SK-N-SH (cell line): ENCODE measurements around the gene MAP3K12. TPM values are rescaled to one million over a fixed set of nuclear protein-coding genes. Genes with fewer than 3 reads are reported as not detected.

ENCODE experiments used
- CTCF ChIA-PET: fragments of 300-600, 350-600 bp; formaldehyde crosslinking; extraction: SDS; loops from one replicate; lab custom pipeline; 2021; lab: Yijun Ruan, JAX
- POLR2A ChIA-PET: fragments of 350-600 bp; sonication (Branson Sonifier 250); formaldehyde crosslinking; extraction: SDS; loops from one replicate; lab custom pipeline; 2020; ENCODE audit warnings: antibody characterized with exemption, inconsistent platforms; lab: Yijun Ruan, JAX
- DNase-seq: peaks from one replicate; pipeline ENCODE4 v3.0.0; 2012
- H2AFZ ChIP-seq: fragments of 200-600 bp; sonication (generic); 2 replicates; pipeline ENCODE4 v1.8.1; 2016; ENCODE audit warnings: antibody characterized with exemption, mild to moderate bottlenecking, low read depth
- H3F3A ChIP-seq: fragments of 200-600 bp; sonication (generic); replicated peaks from 2 replicates; pipeline ENCODE3; 2016; ENCODE audit warnings: antibody characterized with exemption, mild to moderate bottlenecking; ENCODE audit not compliant: insufficient read depth
- H3K27ac ChIP-seq, 2 experiments: fragments of 200-500 bp in 1 of 2; fragments of 200-600 bp in 1 of 2; sonication (Bioruptor generic) in 1 of 2; sonication (generic), shearing (Covaris generic) in 1 of 2; 2 replicates each; pipeline versions ENCODE4 v1.5.1 to v1.6.1; 2014 to 2016; ENCODE audit warnings: low read depth in 2 of 2, inconsistent platforms in 1 of 2, low read length in 1 of 2, mild to moderate bottlenecking in 1 of 2, mixed read lengths in 1 of 2
- H3K27me3 ChIP-seq: fragments of 200-600 bp; sonication (generic), shearing (Covaris generic); 2 replicates; pipeline ENCODE4 v1.6.1; 2016; ENCODE audit warnings: mixed run types; ENCODE audit not compliant: insufficient read depth
- H3K36me3 ChIP-seq, 2 experiments: fragments of 200-500 bp in 1 of 2; fragments of 200-600 bp in 1 of 2; sonication (Bioruptor generic) in 1 of 2; sonication (generic) in 1 of 2; replicated peaks in 1 of 2; 2 replicates each; pipeline versions ENCODE3 to v1.5.1; 2014 to 2016; ENCODE audit warnings: low read length in 1 of 2, mild to moderate bottlenecking in 1 of 2; ENCODE audit not compliant: insufficient read depth in 2 of 2, control insufficient read depth in 1 of 2
- H3K4me1 ChIP-seq, 2 experiments: fragments of 200-500 bp in 1 of 2; fragments of 200-600 bp in 1 of 2; sonication (Bioruptor generic) in 1 of 2; sonication (generic), shearing (Covaris generic) in 1 of 2; 2 replicates each; pipeline versions ENCODE4 v1.5.1 to v1.6.1; 2014 to 2016; ENCODE audit warnings: low read depth in 1 of 2, low read length in 1 of 2, mixed run types in 1 of 2; ENCODE audit not compliant: insufficient read depth in 2 of 2, control insufficient read depth in 1 of 2
- H3K4me2 ChIP-seq: fragments of 200-600 bp; sonication (generic), shearing (Covaris generic); 2 replicates; pipeline ENCODE4 v1.6.1; 2017; ENCODE audit warnings: mixed run types
- H3K4me3 ChIP-seq, 2 experiments: fragments of 200-500 bp in 1 of 2; fragments of 200-600 bp in 1 of 2; sonication (Bioruptor generic) in 1 of 2; sonication (generic), shearing (Covaris generic) in 1 of 2; 2 replicates each; pipeline versions ENCODE4 v1.5.1 to v1.8.1; 2014 to 2016; ENCODE audit warnings: low read depth in 2 of 2, inconsistent platforms in 1 of 2, low read length in 1 of 2, mild to moderate bottlenecking in 1 of 2, mixed read lengths in 1 of 2, moderate library complexity in 1 of 2
- H3K79me2 ChIP-seq: fragments of 200-600 bp; sonication (generic); 2 replicates; pipeline ENCODE4 v1.8.1; 2017; ENCODE audit warnings: mild to moderate bottlenecking; ENCODE audit not compliant: insufficient read depth
- H3K9ac ChIP-seq: fragments of 200-600 bp; sonication (generic); 2 replicates; pipeline ENCODE4 v1.6.1; 2017; ENCODE audit warnings: mixed run types
- H3K9me2 ChIP-seq: fragments of 200-600 bp; sonication (generic); 2 replicates; pipeline ENCODE4 v1.6.1; 2017; ENCODE audit warnings: mixed run types
- H3K9me3 ChIP-seq: fragments of 200-600 bp; sonication (generic); 2 replicates; pipeline ENCODE4 v1.6.1; 2017; ENCODE audit warnings: mixed run types, mild to moderate bottlenecking, moderate library complexity
- H4K20me1 ChIP-seq: fragments of 200-600 bp; sonication (generic); 2 replicates; pipeline ENCODE4 v1.6.1; 2017; ENCODE audit warnings: mild to moderate bottlenecking, mixed run types; ENCODE audit not compliant: insufficient read depth
- CHD2 ChIP-seq: fragments of 150-350 bp; IDR thresholded peaks from 2 replicates; pipeline ENCODE4 v1.6.1; 2018; ENCODE audit warnings: low read length; ENCODE audit not compliant: partially characterized antibody
- CTCF ChIP-seq: fragments of 200-600 bp; sonication (generic); IDR thresholded peaks from 2 replicates; pipeline ENCODE4 v1.6.1; 2017; ENCODE audit warnings: antibody characterized with exemption, mild to moderate bottlenecking, moderate library complexity
- EP300 ChIP-seq, 2 experiments: IDR thresholded peaks; 2 replicates each; pipeline versions ENCODE4 v1.4.0 to v1.6.1; 2012; ENCODE audit warnings: borderline replicate concordance in 1 of 2, low read depth in 1 of 2, low read length in 1 of 2
- EZH2phosphoT487 ChIP-seq: fragments of 200-600 bp; sonication (generic); IDR thresholded peaks from 2 replicates; pipeline ENCODE4 v1.6.1; 2017; ENCODE audit warnings: low read depth, mixed run types, mild to moderate bottlenecking, antibody characterized with exemption, moderate library complexity, borderline replicate concordance
- FOXM1 ChIP-seq: IDR thresholded peaks from 2 replicates; pipeline ENCODE4 v1.4.0; 2012; ENCODE audit warnings: low read depth, mild to moderate bottlenecking
- IRF3 ChIP-seq: fragments of 150-350 bp; IDR thresholded peaks from 2 replicates; pipeline ENCODE4 v1.6.1; 2016; ENCODE audit warnings: mild to moderate bottlenecking, low read depth, low read length
- MEF2A ChIP-seq: IDR thresholded peaks from 2 replicates; pipeline ENCODE4 v1.4.0; 2012; ENCODE audit warnings: low read depth, borderline replicate concordance
- MXI1 ChIP-seq: IDR thresholded peaks from 2 replicates; pipeline ENCODE4 v1.6.1; 2012; ENCODE audit warnings: mild to moderate bottlenecking, low read depth, low read length, improper control_type of control experiment
- PBX3 ChIP-seq: IDR thresholded peaks from 2 replicates; pipeline ENCODE4; 2012
- RAD21 ChIP-seq: IDR thresholded peaks from 2 replicates; pipeline ENCODE4 v1.6.1; 2012; ENCODE audit warnings: mild to moderate bottlenecking, low read length
- RCOR1 ChIP-seq: fragments of 150-350 bp; IDR thresholded peaks from 2 replicates; pipeline ENCODE4 v1.6.1; 2017; ENCODE audit warnings: antibody characterized with exemption, low read length
- RXRA ChIP-seq: IDR thresholded peaks from 2 replicates; pipeline ENCODE4 v1.4.0; 2012; ENCODE audit warnings: low read depth, mild to moderate bottlenecking, borderline replicate concordance
- SMC3 ChIP-seq: IDR thresholded peaks from 2 replicates; pipeline ENCODE4 v1.6.1; 2012; ENCODE audit warnings: low read depth, low read length, improper control_type of control experiment
- TAF1 ChIP-seq: IDR thresholded peaks from 2 replicates; pipeline ENCODE4 v1.6.1; 2012; ENCODE audit warnings: low read depth, mild to moderate bottlenecking, low read length, moderate library complexity, borderline replicate concordance
- TEAD4 ChIP-seq: IDR thresholded peaks from 2 replicates; pipeline ENCODE4 v1.4.0; 2012; ENCODE audit warnings: mild to moderate bottlenecking, borderline replicate concordance; ENCODE audit not compliant: insufficient read depth
- USF1 ChIP-seq: IDR thresholded peaks from 2 replicates; pipeline ENCODE4 v1.4.0; 2012; ENCODE audit warnings: low read depth, borderline replicate concordance
- USF2 ChIP-seq: fragments of 150-350 bp; IDR thresholded peaks from 2 replicates; pipeline ENCODE4 v1.6.1; 2017; ENCODE audit warnings: antibody characterized with exemption, low read length, low read depth, borderline replicate concordance
- YY1 ChIP-seq: IDR thresholded peaks from 2 replicates; pipeline ENCODE4 v1.4.0; 2012; ENCODE audit warnings: low read depth, mild to moderate bottlenecking
- ZBTB33 ChIP-seq: IDR thresholded peaks from 2 replicates; pipeline ENCODE4 v1.4.0; 2012; ENCODE audit warnings: low read depth, borderline replicate concordance
- WGBS: methylation state at CpG from one replicate; pipeline ENCODE4 v1.1.6; 2017; ENCODE audit warnings: low lambda C conversion rate; 5-methylcytosine and 5-hydroxymethylcytosine counted together
- polyA plus RNA-seq, 3 experiments: library from polyadenylated mRNA; depleted of rRNA; stranded (reverse); fragments of >200 nt; gene quantifications; 2 replicates each; pipeline ENCODE4 v1.2.3, GENCODE V29; 2012

Gene MAP3K12
- polyA plus RNA-seq, 1 of the 3 experiments (the other 2 are of a cell fraction) = 57.6 TPM

GRCh38 chr12:53492830-53493609, 6.2 kb downstream of the MAP3K12 start (continued):
- TF ChIP-seq ZBTB33 (no peak), EP300 (IDR thresholded peaks at IDR 0.05; ENCODE audit: borderline replicate concordance in 1 of 2, low read depth in 1 of 2, low read length in 1 of 2) (peak in 1 of 2 experiments; percentile 50; a peak in 2 of 4 replicates), CTCF (no peak; the same call in 1 of the 2 replicates), USF1 (peak; percentile 94; the same call in 1 of the 2 replicates), YY1 (no peak), EZH2phosphoT487 (no peak)

GRCh38 chr12:53492188-53492587, 7.1 kb downstream of the MAP3K12 start:
- Histone ChIP-seq H3K27ac (peak overlapping the region; percentile 63 to 90), H3K9ac (peak overlapping the region; percentile 63; the same call in 1 of the 2 replicates), H3K27me3 (no peaks in the 10 kb centered on the region), H3K79me2 (peaks cover 58% of the 10 kb centered on the region), H4K20me1 (no peaks in the 10 kb centered on the region), H3K4me1 (peaks cover 20 to 28% of the 10 kb centered on the region in 2 experiments), H2AFZ (no peak overlapping the region), H3K4me2 (peak overlapping the region; percentile 80), H3K4me3 (peak overlapping the region; percentile 47 to 57; a peak in 3 of 4 replicates), H3F3A (peaks cover 33% of the 10 kb centered on the region), H3K9me3 (no peaks in the 10 kb centered on the region), H3K36me3 (peaks cover 1 to 13% of the 10 kb centered on the region in 2 experiments), H3K9me2 (no peaks in the 10 kb centered on the region)
- WGBS = 84% methylated on average over 20 of the region's 20 CpGs
- DNase-seq = no peak
- ChIA-PET POLR2A (interaction anchor here (0.5 to 4.5 kb wide), 5 partner anchors 9 to 113 kb away, joined by 3 to 28 read pairs (median 4); partner anchors contain the start of gene TARBP2), CTCF (interaction anchor here (0.9 to 2.4 kb wide), 8 partner anchors 10 to 192 kb away, joined by 3 to 14 read pairs (median 4); partner anchors contain the start of genes AAAS and MYG1)
- TF ChIP-seq TEAD4 = no peak
- no peak for TF ChIP-seq RCOR1
- TF ChIP-seq YY1 = no peak
- TF ChIP-seq PBX3 = no peak
- TF ChIP-seq MXI1 = no peak
- TF ChIP-seq RAD21 = no peak
- no peak for TF ChIP-seq CHD2
- TF ChIP-seq TAF1 = no peak
- TF ChIP-seq RXRA = no peak
- TF ChIP-seq USF2 = no peak
- no peak for TF ChIP-seq IRF3
- no peak for TF ChIP-seq MEF2A
- no peak for TF ChIP-seq FOXM1
- TF ChIP-seq SMC3 = no peak
